ENCODE measurements around the gene SLC16A8.

- TF ChIP-seq EZH2 (optimal IDR thresholded peaks at IDR 0.05; ENCODE audit: low read depth, low read length) = no peak
- no peak for TF ChIP-seq CTCF (IDR thresholded peaks at IDR 0.05; ENCODE audit: low read length)
Observed at GRCh38 chr22:38072322-38073149, 11.4 kb downstream of the SLC16A8 start.
